Measurements from ENCODE around the gene TMEM131. TPM values are rescaled to one million over a fixed set of nuclear protein-coding genes. Genes with fewer than 3 reads are reported as not detected.

The TMEM131 gene
- total RNA-seq, 2 donors from 2014 or later = 20.7 to 21.8 TPM

DNA sequence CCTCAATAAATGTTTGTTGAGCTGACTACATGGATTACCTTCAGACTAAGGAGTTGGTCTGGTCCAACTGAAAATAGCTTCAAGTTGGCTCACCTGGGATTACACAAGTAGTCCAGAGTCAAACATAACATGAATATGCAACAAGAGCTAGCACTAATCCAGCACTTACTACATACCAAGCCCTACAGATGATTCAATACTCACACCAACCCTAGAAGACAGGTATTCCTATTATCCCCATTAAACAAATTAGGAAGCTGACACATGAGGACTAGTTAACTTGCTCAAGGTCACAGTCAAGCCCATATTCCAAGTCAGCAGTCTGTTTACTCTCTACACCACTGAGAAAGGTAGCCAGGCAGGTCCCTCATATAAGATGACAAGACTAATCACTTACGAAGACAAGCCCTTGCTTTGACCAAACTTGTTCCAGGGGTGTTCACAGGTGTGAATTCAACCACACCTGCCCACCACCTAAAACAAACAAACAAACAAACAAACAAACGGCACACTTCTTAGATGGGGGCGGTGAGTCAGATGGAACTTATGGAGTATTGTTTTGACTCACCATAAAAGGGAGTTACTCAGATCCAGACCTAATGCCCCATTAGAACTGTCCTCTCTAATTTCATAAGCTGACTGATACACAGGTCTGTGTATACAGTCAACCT lies 29.1 kb downstream of the TMEM131 start:
- H3K36me3 ChIP-seq = no peaks in the 10 kb centered on the region
- H3K4me3 ChIP-seq = no peak overlapping the region
- no peak overlapping the region for H3K27ac ChIP-seq
- no peak for DNase-seq (ENCODE audit: low spot score)
- H3K27me3 ChIP-seq = no peaks in the 10 kb centered on the region
- TF ChIP-seq, protein P1, sequence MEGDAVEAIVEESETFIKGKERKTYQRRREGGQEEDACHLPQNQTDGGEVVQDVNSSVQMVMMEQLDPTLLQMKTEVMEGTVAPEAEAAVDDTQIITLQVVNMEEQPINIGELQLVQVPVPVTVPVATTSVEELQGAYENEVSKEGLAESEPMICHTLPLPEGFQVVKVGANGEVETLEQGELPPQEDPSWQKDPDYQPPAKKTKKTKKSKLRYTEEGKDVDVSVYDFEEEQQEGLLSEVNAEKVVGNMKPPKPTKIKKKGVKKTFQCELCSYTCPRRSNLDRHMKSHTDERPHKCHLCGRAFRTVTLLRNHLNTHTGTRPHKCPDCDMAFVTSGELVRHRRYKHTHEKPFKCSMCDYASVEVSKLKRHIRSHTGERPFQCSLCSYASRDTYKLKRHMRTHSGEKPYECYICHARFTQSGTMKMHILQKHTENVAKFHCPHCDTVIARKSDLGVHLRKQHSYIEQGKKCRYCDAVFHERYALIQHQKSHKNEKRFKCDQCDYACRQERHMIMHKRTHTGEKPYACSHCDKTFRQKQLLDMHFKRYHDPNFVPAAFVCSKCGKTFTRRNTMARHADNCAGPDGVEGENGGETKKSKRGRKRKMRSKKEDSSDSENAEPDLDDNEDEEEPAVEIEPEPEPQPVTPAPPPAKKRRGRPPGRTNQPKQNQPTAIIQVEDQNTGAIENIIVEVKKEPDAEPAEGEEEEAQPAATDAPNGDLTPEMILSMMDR (IDR thresholded peaks at IDR 0.05) = no peak
- no peaks in the 10 kb centered on the region for H3K9me3 ChIP-seq
- peaks cover 0 to 42% of the 10 kb centered on the region in 2 donors for H3K4me1 ChIP-seq

DNA sequence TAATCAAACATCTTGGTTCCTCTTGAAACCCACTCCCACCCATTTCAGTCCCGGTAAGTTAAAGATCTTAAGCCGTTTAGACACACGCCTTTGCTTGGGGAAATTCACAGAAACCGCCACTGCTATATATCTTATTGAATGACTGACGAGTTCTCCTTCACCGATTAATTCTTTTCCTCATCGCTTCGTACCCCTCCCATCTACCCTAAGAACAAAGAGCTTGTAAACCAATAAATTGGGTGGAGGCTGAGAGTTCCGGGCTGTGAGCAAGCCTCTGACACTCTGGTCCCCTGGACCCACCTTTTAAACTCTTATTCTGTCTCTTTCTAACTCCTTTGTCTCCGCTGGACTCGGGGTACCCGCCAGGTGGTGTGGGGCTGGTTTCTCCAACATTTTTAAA lies 30.6 kb downstream of the TMEM131 start:
- TF ChIP-seq, protein P1 (IDR thresholded peaks at IDR 0.05) = no peak
- DNase-seq (ENCODE audit: low spot score) = no peak
- peaks cover 0 to 37% of the 10 kb centered on the region in 2 donors for H3K4me1 ChIP-seq
- H3K36me3 ChIP-seq = no peaks in the 10 kb centered on the region
- H3K27ac ChIP-seq = no peak overlapping the region
- no peak overlapping the region for H3K4me3 ChIP-seq
- no peaks in the 10 kb centered on the region for H3K27me3 ChIP-seq
- H3K9me3 ChIP-seq = no peaks in the 10 kb centered on the region

DNA sequence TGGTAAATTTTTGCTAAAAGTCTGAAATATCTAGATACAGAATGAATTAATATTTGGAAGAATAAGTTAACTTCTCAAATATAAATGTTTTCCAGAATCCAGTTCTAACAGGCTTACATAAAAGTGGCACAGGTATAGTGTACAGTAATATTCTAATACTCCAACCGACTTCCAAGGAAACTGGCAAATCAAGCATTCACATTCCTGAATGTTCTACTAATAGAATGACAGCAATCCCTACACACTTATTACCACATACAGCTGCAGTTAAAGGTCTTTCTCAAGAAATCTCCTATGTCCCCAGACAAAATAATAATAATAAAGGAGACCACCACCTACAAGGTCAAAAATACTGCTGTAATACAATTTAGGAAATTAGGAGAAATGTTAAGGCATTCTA lies 31.9 kb downstream of the TMEM131 start:
- Histone ChIP-seq H3K27me3 (no peaks in the 10 kb centered on the region), H3K4me1 (peaks cover 0 to 27% of the 10 kb centered on the region in 2 donors), H3K27ac (no peak overlapping the region), H3K4me3 (no peak overlapping the region), H3K9me3 (no peaks in the 10 kb centered on the region), H3K36me3 (no peaks in the 10 kb centered on the region)
- DNase-seq (ENCODE audit: low spot score) = no peak
- TF ChIP-seq, protein P1 (IDR thresholded peaks at IDR 0.05) = no peak

DNA sequence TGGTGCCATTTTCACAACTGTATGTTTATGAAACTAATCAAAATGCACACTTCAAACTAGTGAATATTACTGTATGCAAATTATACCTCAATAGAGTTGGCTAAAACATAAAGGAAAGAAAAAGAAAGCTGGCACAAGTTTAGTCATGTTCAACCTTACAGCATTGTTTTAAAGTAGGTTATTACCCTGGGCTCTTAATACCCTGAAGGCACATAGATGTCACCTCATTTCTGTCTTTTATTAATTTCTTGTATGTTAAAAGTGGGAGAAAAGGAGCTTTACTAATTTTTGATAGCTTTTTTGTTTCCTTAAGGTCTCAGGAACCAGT lies 32.7 kb downstream of the TMEM131 start:
- H3K27ac ChIP-seq = no peak overlapping the region
- no peaks in the 10 kb centered on the region for H3K36me3 ChIP-seq
- no peaks in the 10 kb centered on the region for H3K27me3 ChIP-seq
- DNase-seq (ENCODE audit: low spot score) = no peak
- peaks cover 0 to 22% of the 10 kb centered on the region in 2 donors for H3K4me1 ChIP-seq
- H3K4me3 ChIP-seq = no peak overlapping the region
- TF ChIP-seq, protein P1 (IDR thresholded peaks at IDR 0.05) = no peak
- H3K9me3 ChIP-seq = no peaks in the 10 kb centered on the region

DNA sequence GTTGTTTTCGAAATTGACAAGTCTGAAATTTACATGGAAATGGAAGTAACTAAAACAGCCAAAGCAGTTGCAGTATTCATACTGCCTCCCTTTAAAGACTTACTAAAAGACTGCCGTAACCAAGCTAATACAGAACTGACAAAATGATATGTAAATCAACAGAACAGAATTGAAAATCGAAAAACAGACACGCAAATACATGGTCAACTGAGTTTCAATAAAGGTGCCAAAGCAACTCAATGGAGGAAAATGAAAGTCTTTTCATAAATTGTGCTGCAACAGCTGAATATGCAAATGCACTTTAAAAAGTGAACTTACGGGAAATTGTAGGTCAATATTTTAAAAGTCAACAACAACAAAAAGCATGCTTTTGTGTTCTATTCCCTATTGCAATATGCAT lies 34.2 kb downstream of the TMEM131 start:
- Histone ChIP-seq H3K4me1 (peaks cover 0 to 15% of the 10 kb centered on the region in 2 donors), H3K27ac (no peak overlapping the region)

More for the DNA sequence above, 34.2 kb downstream of the TMEM131 start:
- Histone ChIP-seq H3K36me3 (no peaks in the 10 kb centered on the region), H3K4me3 (no peak overlapping the region), H3K27me3 (no peaks in the 10 kb centered on the region), H3K9me3 (no peaks in the 10 kb centered on the region)
- TF ChIP-seq, protein P1 (IDR thresholded peaks at IDR 0.05) = no peak
- DNase-seq (ENCODE audit: low spot score) = no peak
